Heart left ventricle (tissue), 16 donors: Measurements from ENCODE around the gene TNFAIP8L3. TPM values are rescaled to one million over a fixed set of nuclear protein-coding genes. Genes with fewer than 3 reads are reported as not detected.

ENCODE experiments used
- ATAC-seq, 4 donors: fragments of 200-7000 bp; cut with Tn5 transposase; one replicate each; pipeline ENCODE4 v1.9.1; 2020 to 2022; ENCODE audit warnings: moderate library complexity in 4 of 4, mild to moderate bottlenecking in 3 of 4, moderate number of reproducible peaks in 1 of 4
- DNase-seq, 5 donors: peaks; one replicate each; pipeline ENCODE4 v3.0.0-alpha.2; 2020
- H3K27ac ChIP-seq, 12 donors: fragments of 200-600 bp; sonication (generic) in 4 of 12; one replicate each; pipeline versions ENCODE4 v1.5.0 to v1.8.0; 2016 to 2022; ENCODE audit warnings: mild to moderate bottlenecking in 2 of 12
- H3K27me3 ChIP-seq, 9 donors: fragments of 200-600 bp; sonication (generic) in 2 of 9; one replicate each; pipeline versions ENCODE4 v1.5.1 to v1.8.0; 2016 to 2022; ENCODE audit warnings: mild to moderate bottlenecking in 3 of 9
- H3K36me3 ChIP-seq, 9 donors: fragments of 200-600 bp; sonication (generic) in 2 of 9; one replicate each; pipeline versions ENCODE4 v1.5.0 to v1.8.0; 2018 to 2022; ENCODE audit warnings: mild to moderate bottlenecking in 2 of 9
- H3K4me1 ChIP-seq, 12 donors: fragments of 200-600 bp; sonication (generic) in 4 of 12; one replicate each; pipeline versions ENCODE4 v1.5.0 to v1.8.0; 2016 to 2022; ENCODE audit warnings: mild to moderate bottlenecking in 3 of 12
- H3K4me3 ChIP-seq, 12 donors: fragments of 200-600 bp; sonication (generic) in 4 of 12; one replicate each; pipeline versions ENCODE4 v1.5.0 to v1.8.0; 2017 to 2022; ENCODE audit warnings: mild to moderate bottlenecking in 9 of 12, moderate library complexity in 4 of 12
- H3K9me3 ChIP-seq, 12 donors: fragments of 200-600 bp; sonication (generic) in 4 of 12; one replicate each; pipeline versions ENCODE4 v1.5.0 to v1.8.0; 2016 to 2022; ENCODE audit warnings: mild to moderate bottlenecking in 1 of 12
- POLR2A ChIP-seq, 2 donors: fragments of 450-650 bp; IDR thresholded peaks; one replicate each; pipeline ENCODE4 v1.6.1; 2017; ENCODE audit warnings: antibody characterized with exemption in 2 of 2, mild to moderate bottlenecking in 2 of 2, moderate library complexity in 2 of 2
- WGBS, 4 donors: extraction: QIAGEN DNeasy Blood & Tissue Kit in 2 of 4; methylation state at CpG; one replicate each; pipeline versions ENCODE4 v1.1.5 to v1.1.7; 2013 to 2018; 5-methylcytosine and 5-hydroxymethylcytosine counted together
- intact Hi-C, 10 donors: fragments of 100-400 bp; cut with DNase I; formaldehyde crosslinking; loops; one replicate each; pipeline versions ENCODE4 v1.11.1 to v1.14.2; 2022
- polyA plus RNA-seq, 2 donors: library from polyadenylated mRNA; stranded (reverse); fragments of 200-250 nt; gene quantifications; one replicate each; pipeline ENCODE4 v1.2.3, GENCODE V29; 2013
- total RNA-seq, 9 donors: library from RNA; depleted of rRNA in 2 of 9; stranded (reverse); fragments of >200 nt in 2 of 9; fragmentation: NEBNext Ultra II Directional in 3 of 9; extraction: Animal tissue kit (Norgen Biotek cat#: 25700) in 3 of 9; gene quantifications; one replicate each; pipeline versions ENCODE4 v1.1.0 to v1.2.4, GENCODE V29; 2016 to 2023
- TF ChIP-seq, protein P1 (sequence below), 12 donors: fragments of 200-600 bp; sonication (generic) in 4 of 12; IDR thresholded peaks; one replicate each; pipeline versions ENCODE4 v1.5.0 to v1.8.0; 2018 to 2022; ENCODE audit warnings: antibody characterized with exemption in 12 of 12, mild to moderate bottlenecking in 5 of 12
- donor health status: ischemic (EF 13 %, LVEDD 7.1; RV severe dilation, severe dysfunction).
- donor health status: healthy with polysubstance abuse.
- donor health status: DM: no; HTN: yes; CAD: no.
- donor health status: DM: no; HTN: no; CAD: no.
- donor health status: ischemic (EF 25% LVEDD 6.9; RV normal size, moderate dysfunction).
- donor health status: ischemic (EF 25% LVEDD 5.7; RV mildly dilated, moderate dysfunction).
- donor health status: healthy.
- donor health status: DM: yes; HTN: yes; CAD: no.
- donor health status: ischemic (EF 35%, LVEDD 5.7; RV mildly dilated, moderate dysfunction).
- donor health status: nonischemic (EF 11% LVEDD 7.7; RV severe dilation, severe dysfunction).
- donor health status: DM: yes; HTN: yes; CAD: no.
- donor health status: PGD.
- donor health status: ischemic (EF 29% LVEDD 5.4; RV normal size, mild dysfunction).
- donor health status: nonischemic (EF 23%, LVEDD 6.1; RV moderate dilation, normal function).

Gene TNFAIP8L3
- total and polyA plus RNA-seq, 11 donors = 1.3 to 28.0 (median 3.1) TPM

DNA sequence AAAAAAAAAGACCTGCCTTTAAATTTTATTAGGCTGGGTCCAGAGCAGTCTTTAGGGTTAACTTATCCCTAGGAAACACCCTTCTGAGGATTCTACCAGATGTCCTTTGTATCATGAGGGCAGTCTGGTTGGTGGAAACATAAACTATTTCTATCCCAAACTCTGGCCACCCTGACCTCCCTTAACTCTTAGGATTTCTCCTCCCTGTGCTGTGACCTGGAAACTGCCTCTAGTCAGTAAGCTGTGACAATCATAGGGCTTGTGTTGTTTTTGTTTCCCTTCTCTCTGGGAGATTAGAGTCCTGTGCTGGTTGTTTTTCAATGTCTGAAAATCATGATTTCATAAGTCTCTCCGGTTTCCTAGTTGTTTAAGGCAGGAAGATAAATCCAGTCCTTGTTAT, 78.1 kb downstream of the TNFAIP8L3 start:
- TF ChIP-seq, protein P1, sequence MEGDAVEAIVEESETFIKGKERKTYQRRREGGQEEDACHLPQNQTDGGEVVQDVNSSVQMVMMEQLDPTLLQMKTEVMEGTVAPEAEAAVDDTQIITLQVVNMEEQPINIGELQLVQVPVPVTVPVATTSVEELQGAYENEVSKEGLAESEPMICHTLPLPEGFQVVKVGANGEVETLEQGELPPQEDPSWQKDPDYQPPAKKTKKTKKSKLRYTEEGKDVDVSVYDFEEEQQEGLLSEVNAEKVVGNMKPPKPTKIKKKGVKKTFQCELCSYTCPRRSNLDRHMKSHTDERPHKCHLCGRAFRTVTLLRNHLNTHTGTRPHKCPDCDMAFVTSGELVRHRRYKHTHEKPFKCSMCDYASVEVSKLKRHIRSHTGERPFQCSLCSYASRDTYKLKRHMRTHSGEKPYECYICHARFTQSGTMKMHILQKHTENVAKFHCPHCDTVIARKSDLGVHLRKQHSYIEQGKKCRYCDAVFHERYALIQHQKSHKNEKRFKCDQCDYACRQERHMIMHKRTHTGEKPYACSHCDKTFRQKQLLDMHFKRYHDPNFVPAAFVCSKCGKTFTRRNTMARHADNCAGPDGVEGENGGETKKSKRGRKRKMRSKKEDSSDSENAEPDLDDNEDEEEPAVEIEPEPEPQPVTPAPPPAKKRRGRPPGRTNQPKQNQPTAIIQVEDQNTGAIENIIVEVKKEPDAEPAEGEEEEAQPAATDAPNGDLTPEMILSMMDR (IDR thresholded peaks at IDR 0.05) = no peak
- TF ChIP-seq POLR2A (IDR thresholded peaks at IDR 0.05) = no peak
- Histone ChIP-seq H3K4me1 (peaks cover 0 to 2% (median 0%) of the 10 kb centered on the region in 12 donors), H3K36me3 (peaks cover 0 to 4% (median 0%) of the 10 kb centered on the region in 9 donors), H3K27me3 (no peaks in the 10 kb centered on the region), H3K9me3 (peaks cover 0 to 15% (median 3%) of the 10 kb centered on the region in 12 donors), H3K27ac (no peak overlapping the region), H3K4me3 (no peak overlapping the region)
- no peak for DNase-seq
- 47 to 68% (median 58%) methylated on average over 1 of the region's 1 CpG for WGBS, 4 donors
- intact Hi-C loops = no loop called here
- ATAC-seq = no peak

DNA sequence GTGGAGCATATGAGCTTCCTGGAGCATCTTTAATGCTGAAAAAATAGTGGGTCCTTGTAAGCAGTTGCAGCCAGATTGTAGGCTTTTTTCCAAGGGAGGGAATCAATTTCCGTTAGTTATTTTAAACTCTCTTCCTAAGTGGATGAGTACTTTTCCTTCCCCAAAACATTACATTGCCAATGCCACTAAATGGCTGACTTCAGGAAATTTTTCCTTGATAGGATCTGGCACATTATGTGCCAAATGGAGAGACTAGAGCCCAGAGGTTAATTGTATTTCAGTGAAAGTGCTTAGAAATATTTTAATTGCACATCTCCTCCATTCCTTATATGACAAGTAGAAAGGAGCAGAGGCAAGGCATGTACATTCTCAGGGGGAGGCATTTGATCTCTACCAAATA, 83.5 kb downstream of the TNFAIP8L3 start:
- H3K9me3 ChIP-seq = peaks cover 0 to 24% (median 2%) of the 10 kb centered on the region in 12 donors
- H3K36me3 ChIP-seq = peaks cover 0 to 14% (median 3%) of the 10 kb centered on the region in 9 donors
- no peaks in the 10 kb centered on the region for H3K27me3 ChIP-seq
- ATAC-seq = no peak
- 32 to 60% (median 52%) methylated on average over 1 of the region's 1 CpG for WGBS, 4 donors
- no peak for DNase-seq
- intact Hi-C loops = no loop called here
- peaks cover 0 to 5% (median 0%) of the 10 kb centered on the region in 12 donors for H3K4me1 ChIP-seq
- no peak for TF ChIP-seq POLR2A (IDR thresholded peaks at IDR 0.05)
- TF ChIP-seq, protein P1 (IDR thresholded peaks at IDR 0.05) = no peak
- no peak overlapping the region for H3K27ac ChIP-seq
- H3K4me3 ChIP-seq = no peak overlapping the region

DNA sequence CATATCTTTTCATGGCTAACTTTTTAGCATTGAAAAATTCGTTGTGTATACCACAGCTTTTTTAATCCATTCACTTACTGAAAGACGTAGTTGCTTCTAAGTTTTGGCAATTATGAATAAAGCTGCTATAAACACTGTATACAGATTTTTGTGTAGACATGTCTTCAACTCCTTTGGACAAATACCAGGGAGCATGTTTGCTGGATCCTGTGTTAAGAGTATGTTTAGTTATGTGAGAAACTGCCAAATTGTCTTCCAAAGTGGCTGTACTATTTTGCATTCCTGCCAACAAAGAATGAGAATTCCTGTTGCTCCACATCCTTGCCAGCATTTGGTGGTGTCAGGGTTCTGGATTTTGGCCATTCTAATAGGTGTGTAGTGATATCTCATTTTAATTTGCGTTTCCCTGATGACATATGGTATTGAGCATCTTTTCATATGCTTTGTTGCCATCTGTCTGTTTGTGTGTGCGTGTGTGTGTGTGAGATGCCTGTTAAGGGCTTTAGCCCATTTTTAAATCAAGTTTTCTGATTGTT, 87.5 kb downstream of the TNFAIP8L3 start:
- Histone ChIP-seq H3K36me3 (peaks cover 0 to 36% (median 18%) of the 10 kb centered on the region in 9 donors), H3K4me3 (no peak overlapping the region), H3K27me3 (no peaks in the 10 kb centered on the region), H3K27ac (no peak overlapping the region), H3K4me1 (peaks cover 0 to 5% (median 0%) of the 10 kb centered on the region in 12 donors), H3K9me3 (peaks cover 0 to 24% (median 2%) of the 10 kb centered on the region in 12 donors)
- WGBS, 4 donors = 93 to 97% (median 96%) methylated on average over 4 of the region's 4 CpGs
- no peak for TF ChIP-seq POLR2A (IDR thresholded peaks at IDR 0.05)
- TF ChIP-seq, protein P1 (IDR thresholded peaks at IDR 0.05) = no peak
- DNase-seq (no peak), ATAC-seq (no peak)
- intact Hi-C loops = no loop called here

Other genes with a start within 250 kb of the TNFAIP8L3 start
- gene AP4E1, start 186.2 kb downstream of the TNFAIP8L3 start, total RNA-seq = 10 to 100 TPM in 3 of 9 donors, 1 to 10 TPM in 6; 6.6 to 12.0 (median 9.8) TPM
- gene AP4E1, start 186.2 kb downstream of the TNFAIP8L3 start, polyA plus RNA-seq = 1 to 10 TPM; 2.2 to 7.4 TPM
- 1 to 10 TPM in 4 of 9 donors, under 1 TPM in 5; 0.21 to 5.4 (median 0.83) TPM for gene CYP19A1, start 243.7 kb upstream of the TNFAIP8L3 start, total RNA-seq
- gene CYP19A1, start 243.7 kb upstream of the TNFAIP8L3 start, polyA plus RNA-seq = under 1 TPM; 0.15 to 0.43 TPM
- gene GLDN, start 246.7 kb upstream of the TNFAIP8L3 start, total RNA-seq = 10 to 100 TPM in 7 of 9 donors, 1 to 10 TPM in 2; 7.2 to 15.3 (median 10.4) TPM
- gene GLDN, start 246.7 kb upstream of the TNFAIP8L3 start, polyA plus RNA-seq = 1 to 10 TPM; 1.1 to 2.9 TPM